GM12878 (cell line): ENCODE measurements around the gene BHLHE23.

Experiments used
- BRCA1 ChIP-seq: IDR thresholded peaks from 2 replicates; pipeline ENCODE4 v1.6.1; 2011; ENCODE audit warnings: low read depth, low read length, improper control_type of control experiment
- CTCF ChIP-seq, 3 experiments: IDR thresholded peaks in 2 of 3; conservative IDR thresholded peaks in 1 of 3; 2 replicates each; pipeline ENCODE4 v1.5.1; 2011; ENCODE audit warnings: low read depth in 3 of 3, low read length in 3 of 3, mild to moderate bottlenecking in 3 of 3, control low read depth in 2 of 3, moderate library complexity in 2 of 3, inconsistent platforms in 1 of 3, mixed read lengths in 1 of 3; ENCODE audit not compliant: control insufficient read depth in 2 of 3, insufficient read depth in 1 of 3; ENCODE audit errors: extremely low read depth in 1 of 3
- KDM1A ChIP-seq: fragments of 200-600 bp; sonication (generic); IDR thresholded peaks from 2 replicates; pipeline ENCODE4 v1.6.1; 2016; ENCODE audit warnings: borderline replicate concordance
- RAD51 ChIP-seq: fragments of 450-650 bp; IDR thresholded peaks from 2 replicates; pipeline ENCODE4 v1.6.1; 2016; ENCODE audit warnings: moderate library complexity, mild to moderate bottlenecking, inconsistent platforms

GRCh38 chr20:62990306-62990825 lies 16.4 kb downstream of the BHLHE23 start:
- TF ChIP-seq CTCF (IDR thresholded peaks at IDR 0.05 in 2 of 3, conservative IDR thresholded peaks at IDR 0.05 in 1 of 3; ENCODE audit: control insufficient read depth in 2 of 3, extremely low read depth in 1 of 3, insufficient read depth in 1 of 3, low read depth in 3 of 3, low read length in 3 of 3) (no peak), KDM1A (no peak), BRCA1 (no peak), RAD51 (no peak)
